Measurements from ENCODE around the gene IFI27L2. TPM values are rescaled to one million over a fixed set of nuclear protein-coding genes. Genes with fewer than 3 reads are reported as not detected.

Gene IFI27L2
- total and polyA plus RNA-seq, 2 experiments from 2014 or later = 95.3 to 170 TPM

DNA sequence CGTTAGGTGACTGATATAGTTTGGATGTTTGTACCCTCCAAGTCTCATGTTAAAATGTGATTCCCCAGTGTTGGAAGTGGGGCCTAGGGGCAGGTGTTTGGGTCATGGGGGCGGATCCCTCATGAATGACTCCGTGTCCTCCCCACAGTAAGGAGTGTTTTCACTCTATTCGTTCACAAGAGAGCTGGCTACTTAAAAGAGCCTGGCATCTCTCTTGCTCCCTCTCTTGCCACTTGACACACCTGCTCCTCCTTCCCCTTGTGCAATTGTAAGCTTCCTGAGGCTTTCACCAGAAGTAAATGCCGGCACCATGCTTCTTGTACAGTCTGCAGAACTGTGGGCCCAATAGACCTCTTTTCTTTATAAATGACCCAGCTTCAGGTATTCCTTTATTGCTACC is 2.6 kb downstream of the IFI27L2 start:
- DNase-seq = no peak
- Histone ChIP-seq H3K4me1 (ENCODE audit: insufficient read depth) (peaks cover 6% of the 10 kb centered on the region), H3K9me3 (ENCODE audit: low read depth) (no peaks in the 10 kb centered on the region), H3F3A (ENCODE audit: insufficient read depth) (peaks cover 9% of the 10 kb centered on the region; the same call in 1 of the 2 replicates), H3K36me3 (ENCODE audit: low read depth) (no peaks in the 10 kb centered on the region), H3K4me3 (no peak overlapping the region), H3K4me2 (ENCODE audit: unreplicated experiment) (no peak overlapping the region), H4K20me1 (ENCODE audit: insufficient read depth) (no peaks in the 10 kb centered on the region), H3K9me2 (ENCODE audit: insufficient read depth) (no peaks in the 10 kb centered on the region), H3K79me2 (ENCODE audit: insufficient read depth) (peaks cover 6% of the 10 kb centered on the region; the same call in 1 of the 2 replicates), H3K9ac (no peak overlapping the region), H3K27ac (no peak overlapping the region), H2AFZ (no peak overlapping the region), H3K27me3 (replicated peaks; ENCODE audit: insufficient read depth) (no peaks in the 10 kb centered on the region)
- WGBS, 2 experiments (ENCODE audit: low coverage in 1 of 2, low lambda C conversion rate in 2 of 2, missing lambda C conversion rate in 2 of 2) = 89 to 91% methylated on average over 5 of the region's 5 CpGs
- TF ChIP-seq EZH2phosphoT487 (IDR thresholded peaks at IDR 0.05; ENCODE audit: insufficient read depth, low read depth) = no peak
- TF ChIP-seq EZH2 (IDR thresholded peaks at IDR 0.05; ENCODE audit: insufficient read depth, poor library complexity, severe bottlenecking) = no peak
- in situ Hi-C loops (cut with MboI) = loop anchor here (25.0 kb wide), 1 partner anchor 464 kb away; no protein-coding TSS in a partner anchor

DNA sequence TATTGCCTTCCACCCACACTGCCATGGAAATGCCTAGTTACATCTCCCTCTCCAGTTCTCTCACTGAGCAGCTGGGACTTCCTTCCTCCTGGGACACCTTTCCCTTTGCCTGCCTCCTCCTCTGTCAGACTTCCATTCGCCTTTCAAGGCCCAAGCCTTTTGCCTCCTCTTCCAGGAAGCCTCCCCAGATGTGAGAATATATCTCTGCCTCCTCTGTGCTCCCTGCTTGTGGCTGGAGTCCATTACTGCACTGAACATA is 3.1 kb downstream of the IFI27L2 start:
- Histone ChIP-seq H3K4me2 (ENCODE audit: unreplicated experiment) (no peak overlapping the region), H3K79me2 (ENCODE audit: insufficient read depth) (peaks cover 6% of the 10 kb centered on the region; the same call in 1 of the 2 replicates), H2AFZ (no peak overlapping the region), H3K4me3 (no peak overlapping the region), H3K36me3 (ENCODE audit: low read depth) (no peaks in the 10 kb centered on the region), H3K9ac (no peak overlapping the region), H3K9me3 (ENCODE audit: low read depth) (no peaks in the 10 kb centered on the region), H3K27ac (no peak overlapping the region), H4K20me1 (ENCODE audit: insufficient read depth) (no peaks in the 10 kb centered on the region), H3K27me3 (replicated peaks; ENCODE audit: insufficient read depth) (no peaks in the 10 kb centered on the region), H3K9me2 (ENCODE audit: insufficient read depth) (no peaks in the 10 kb centered on the region), H3K4me1 (ENCODE audit: insufficient read depth) (peaks cover 11% of the 10 kb centered on the region), H3F3A (ENCODE audit: insufficient read depth) (peaks cover 14% of the 10 kb centered on the region)
- 85 to 94% methylated on average over 1 of the region's 1 CpG for WGBS, 2 experiments (ENCODE audit: low coverage in 1 of 2, low lambda C conversion rate in 2 of 2, missing lambda C conversion rate in 2 of 2)
- TF ChIP-seq EZH2 (IDR thresholded peaks at IDR 0.05; ENCODE audit: insufficient read depth, poor library complexity, severe bottlenecking) (no peak), EZH2phosphoT487 (IDR thresholded peaks at IDR 0.05; ENCODE audit: insufficient read depth, low read depth) (no peak)
- DNase-seq = no peak
- in situ Hi-C loops (cut with MboI) = loop anchor here (25.0 kb wide), 1 partner anchor 464 kb away; no protein-coding TSS in a partner anchor

DNA sequence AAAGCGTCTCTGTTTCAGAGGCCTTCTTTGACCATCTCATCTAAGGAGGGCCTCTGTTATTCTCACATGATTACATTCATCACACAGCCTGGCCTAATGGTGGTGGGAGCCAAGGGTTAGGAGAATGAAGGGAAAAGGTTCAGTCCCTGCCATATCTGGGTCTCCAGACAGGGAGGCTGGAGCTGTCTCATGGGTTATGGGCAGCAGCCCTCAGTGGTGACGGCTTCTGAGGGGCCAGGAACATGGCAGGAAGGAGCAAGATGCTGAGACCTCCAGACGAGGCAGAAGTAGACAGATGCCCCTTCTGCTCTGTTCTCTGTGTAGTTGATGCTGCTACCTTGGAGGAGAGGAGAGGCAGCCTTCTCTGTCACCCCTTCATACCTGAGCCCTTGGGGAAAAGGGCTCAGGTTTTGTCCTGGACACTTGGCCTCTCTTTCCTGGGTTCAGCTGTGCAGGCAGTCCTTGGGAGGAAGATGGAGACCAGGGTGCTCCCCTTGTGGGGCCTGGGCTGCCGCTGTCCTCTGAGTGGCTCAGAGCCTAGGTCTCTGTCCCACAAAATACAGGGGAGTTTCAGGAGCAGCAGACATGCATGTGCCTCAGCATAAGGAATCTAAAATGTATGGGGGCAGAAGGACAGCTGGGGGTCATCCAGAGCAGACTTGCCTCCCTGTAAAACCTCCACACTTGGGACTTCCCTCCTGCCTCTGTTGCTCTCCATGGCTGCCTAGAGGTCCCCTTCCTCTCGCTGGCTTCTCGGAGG is 3.6 kb downstream of the IFI27L2 start:
- no peak for TF ChIP-seq EZH2phosphoT487 (IDR thresholded peaks at IDR 0.05; ENCODE audit: insufficient read depth, low read depth)
- TF ChIP-seq EZH2 (IDR thresholded peaks at IDR 0.05; ENCODE audit: insufficient read depth, poor library complexity, severe bottlenecking) = no peak
- in situ Hi-C loops (cut with MboI) = loop anchor here (25.0 kb wide), 1 partner anchor 464 kb away; no protein-coding TSS in a partner anchor
- WGBS, 2 experiments (ENCODE audit: low coverage in 1 of 2, low lambda C conversion rate in 2 of 2, missing lambda C conversion rate in 2 of 2) = 87 to 89% methylated on average over 6 of the region's 6 CpGs
- H4K20me1 ChIP-seq (ENCODE audit: insufficient read depth) = no peaks in the 10 kb centered on the region
- no peaks in the 10 kb centered on the region for H3K36me3 ChIP-seq (ENCODE audit: low read depth)
- H3K27me3 ChIP-seq (replicated peaks; ENCODE audit: insufficient read depth) = no peaks in the 10 kb centered on the region
- H3K9me3 ChIP-seq (ENCODE audit: low read depth) = no peaks in the 10 kb centered on the region
- no peak overlapping the region for H2AFZ ChIP-seq
- DNase-seq = no peak
- H3K4me3 ChIP-seq = no peak overlapping the region
- no peak overlapping the region for H3K9ac ChIP-seq
- peaks cover 6% of the 10 kb centered on the region; the same call in 1 of the 2 replicates for H3K79me2 ChIP-seq (ENCODE audit: insufficient read depth)
- H3F3A ChIP-seq (ENCODE audit: insufficient read depth) = peaks cover 18% of the 10 kb centered on the region
- H3K9me2 ChIP-seq (ENCODE audit: insufficient read depth) = no peaks in the 10 kb centered on the region
- peaks cover 16% of the 10 kb centered on the region for H3K4me1 ChIP-seq (ENCODE audit: insufficient read depth)
- no peak overlapping the region for H3K4me2 ChIP-seq (ENCODE audit: unreplicated experiment)
- H3K27ac ChIP-seq = no peak overlapping the region

DNA sequence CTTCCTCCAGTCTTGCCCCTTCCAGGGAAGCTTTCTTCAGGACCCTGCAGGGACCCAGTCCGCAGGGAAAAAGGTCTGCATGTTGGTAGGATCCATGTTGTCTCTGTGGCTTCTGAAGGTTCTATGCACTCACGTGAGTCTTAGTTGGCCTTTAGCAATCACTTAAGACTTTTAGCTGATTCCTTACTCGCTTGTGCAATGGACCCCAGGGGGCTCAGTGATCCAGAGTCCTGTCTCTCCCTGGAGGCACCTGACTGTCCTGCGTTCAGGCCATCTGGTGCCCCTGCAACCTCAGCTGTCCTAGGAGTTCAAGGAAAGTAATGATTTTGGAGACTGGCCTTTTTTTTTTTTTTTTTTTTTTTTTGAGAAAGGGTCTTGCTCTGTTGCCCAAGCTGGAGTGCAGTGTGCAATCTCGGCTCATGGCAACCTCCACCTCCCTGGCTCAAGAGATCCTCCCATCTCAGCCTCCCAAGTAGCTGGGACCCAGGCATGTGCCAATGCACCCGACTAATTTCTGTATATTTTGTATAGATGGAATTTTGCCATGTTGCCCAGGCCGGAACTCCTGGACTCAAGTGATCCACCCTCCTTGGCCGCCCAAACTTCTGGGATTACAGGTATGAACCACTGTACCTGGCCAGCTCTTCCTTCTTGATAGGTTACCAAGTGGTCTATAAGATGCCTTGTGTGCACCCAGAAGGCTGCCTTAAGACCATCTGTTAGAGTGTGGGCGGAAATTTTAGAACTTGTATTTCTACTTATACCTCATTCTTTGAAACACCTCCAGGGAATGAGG is 4.6 kb downstream of the IFI27L2 start:
- Histone ChIP-seq H3K36me3 (ENCODE audit: low read depth) (no peaks in the 10 kb centered on the region), H3K79me2 (ENCODE audit: insufficient read depth) (peaks cover 6% of the 10 kb centered on the region; the same call in 1 of the 2 replicates), H3K27me3 (replicated peaks; ENCODE audit: insufficient read depth) (no peaks in the 10 kb centered on the region), H3K4me1 (ENCODE audit: insufficient read depth) (peaks cover 20% of the 10 kb centered on the region), H3K27ac (no peak overlapping the region), H2AFZ (no peak overlapping the region), H3K4me3 (no peak overlapping the region), H3K9ac (no peak overlapping the region), H4K20me1 (ENCODE audit: insufficient read depth) (no peaks in the 10 kb centered on the region), H3F3A (ENCODE audit: insufficient read depth) (peaks cover 12% of the 10 kb centered on the region), H3K4me2 (ENCODE audit: unreplicated experiment) (no peak overlapping the region), H3K9me3 (ENCODE audit: low read depth) (no peaks in the 10 kb centered on the region), H3K9me2 (ENCODE audit: insufficient read depth) (no peaks in the 10 kb centered on the region)
- no peak for TF ChIP-seq EZH2phosphoT487 (IDR thresholded peaks at IDR 0.05; ENCODE audit: insufficient read depth, low read depth)
- DNase-seq = no peak
- in situ Hi-C loops (cut with MboI) = loop anchor here (25.0 kb wide), 1 partner anchor 462 kb away; no protein-coding TSS in a partner anchor
- 82 to 83% methylated on average over 9 of the region's 9 CpGs for WGBS, 2 experiments (ENCODE audit: low coverage in 1 of 2, low lambda C conversion rate in 2 of 2, missing lambda C conversion rate in 2 of 2)
